Fibroblast of lung (primary cell): ENCODE measurements around the gene SH3RF1. TPM values are rescaled to one million over a fixed set of nuclear protein-coding genes. Genes with fewer than 3 reads are reported as not detected.

ENCODE experiments used
- DNase-seq, 2 donors: peaks; one replicate each; pipeline versions ENCODE4 v3.0.0 to v3.0.0-alpha.2; 2010; ENCODE audit warnings: low read depth in 2 of 2
- H2AFZ ChIP-seq: 2 replicates; pipeline ENCODE4 v1.5.1; 2012; ENCODE audit warnings: low read length, control low read depth, inconsistent platforms
- H3K27ac ChIP-seq: 2 replicates; pipeline ENCODE4 v1.5.1; 2011; ENCODE audit warnings: low read length, control low read depth; ENCODE audit not compliant: insufficient read depth
- H3K27me3 ChIP-seq: 2 replicates; pipeline ENCODE4 v1.5.1; 2011; ENCODE audit warnings: mild to moderate bottlenecking, low read length; ENCODE audit not compliant: control insufficient read depth, insufficient read depth
- H3K36me3 ChIP-seq: 2 replicates; pipeline ENCODE4 v1.5.1; 2011; ENCODE audit warnings: low read length; ENCODE audit not compliant: control insufficient read depth, insufficient read depth
- H3K4me1 ChIP-seq: 2 replicates; pipeline ENCODE4 v1.5.1; 2011; ENCODE audit warnings: low read length; ENCODE audit not compliant: control insufficient read depth, insufficient read depth; ENCODE audit errors: extremely low read depth
- H3K4me2 ChIP-seq: 2 replicates; pipeline ENCODE4 v1.5.1; 2011; ENCODE audit warnings: low read length, control low read depth; ENCODE audit not compliant: insufficient read depth; ENCODE audit errors: extremely low read depth
- H3K4me3 ChIP-seq, 4 experiments: fragments of 200-600 bp in 1 of 4; sonication (generic) in 1 of 4; replicated peaks in 1 of 4; 2 replicates each; pipeline ENCODE4 v1.5.1; 2011 to 2016; ENCODE audit warnings: low read length in 4 of 4, low read depth in 3 of 4, mild to moderate bottlenecking in 3 of 4, control low read depth in 2 of 4, inconsistent platforms in 1 of 4, mixed read lengths in 1 of 4; ENCODE audit not compliant: insufficient read depth in 1 of 4; ENCODE audit errors: control extremely low read depth in 1 of 4
- H3K79me2 ChIP-seq: 2 replicates; pipeline ENCODE4 v1.5.1; 2012; ENCODE audit warnings: mild to moderate bottlenecking, low read length, inconsistent platforms; ENCODE audit not compliant: control insufficient read depth, insufficient read depth
- H3K9ac ChIP-seq: 2 replicates; pipeline ENCODE4 v1.5.1; 2011; ENCODE audit warnings: mild to moderate bottlenecking, low read length, control low read depth; ENCODE audit not compliant: insufficient read depth
- H3K9me3 ChIP-seq: 2 replicates; pipeline ENCODE4 v1.5.1; 2012; ENCODE audit warnings: low read depth, low read length; ENCODE audit not compliant: control insufficient read depth, insufficient read depth
- H4K20me1 ChIP-seq: 2 replicates; pipeline ENCODE4 v1.5.1; 2011; ENCODE audit warnings: low read length; ENCODE audit not compliant: control insufficient read depth, insufficient read depth; ENCODE audit errors: extremely low read depth
- EZH2 ChIP-seq: IDR thresholded peaks from 2 replicates; pipeline ENCODE4 v1.5.1; 2012; ENCODE audit warnings: low read length, control low read depth, mild to moderate bottlenecking; ENCODE audit errors: missing control alignments
- polyA plus RNA-seq, 2 donors: library from polyadenylated mRNA; depleted of rRNA in 1 of 2; stranded (reverse) in 1 of 2; unstranded in 1 of 2; fragments of >200 nt; gene quantifications; 2 replicates each; pipeline ENCODE4 v1.2.1, GENCODE V29; 2011 to 2012; ENCODE audit warnings: missing spikeins in 1 of 2
- total RNA-seq: library from RNA; depleted of rRNA; stranded (reverse); fragments of >200 nt; gene quantifications from 2 replicates; pipeline ENCODE4 v1.2.1, GENCODE V29; 2014
- TF ChIP-seq, protein P1 (sequence below), 2 donors: IDR thresholded peaks in 1 of 2; conservative IDR thresholded peaks in 1 of 2; 1 replicate in 1 of 2; 2 replicates in 1 of 2; pipeline ENCODE4 v1.5.1; 2011 to 2012; ENCODE audit warnings: low read length in 2 of 2, control low read depth in 1 of 2, inconsistent platforms in 1 of 2, low read depth in 1 of 2, mild to moderate bottlenecking in 1 of 2

The SH3RF1 gene
- total and polyA plus RNA-seq, 2 donors (not counting 1 experiment from before 2014, with no cell fraction given), result 13.0 to 18.8 TPM

DNA sequence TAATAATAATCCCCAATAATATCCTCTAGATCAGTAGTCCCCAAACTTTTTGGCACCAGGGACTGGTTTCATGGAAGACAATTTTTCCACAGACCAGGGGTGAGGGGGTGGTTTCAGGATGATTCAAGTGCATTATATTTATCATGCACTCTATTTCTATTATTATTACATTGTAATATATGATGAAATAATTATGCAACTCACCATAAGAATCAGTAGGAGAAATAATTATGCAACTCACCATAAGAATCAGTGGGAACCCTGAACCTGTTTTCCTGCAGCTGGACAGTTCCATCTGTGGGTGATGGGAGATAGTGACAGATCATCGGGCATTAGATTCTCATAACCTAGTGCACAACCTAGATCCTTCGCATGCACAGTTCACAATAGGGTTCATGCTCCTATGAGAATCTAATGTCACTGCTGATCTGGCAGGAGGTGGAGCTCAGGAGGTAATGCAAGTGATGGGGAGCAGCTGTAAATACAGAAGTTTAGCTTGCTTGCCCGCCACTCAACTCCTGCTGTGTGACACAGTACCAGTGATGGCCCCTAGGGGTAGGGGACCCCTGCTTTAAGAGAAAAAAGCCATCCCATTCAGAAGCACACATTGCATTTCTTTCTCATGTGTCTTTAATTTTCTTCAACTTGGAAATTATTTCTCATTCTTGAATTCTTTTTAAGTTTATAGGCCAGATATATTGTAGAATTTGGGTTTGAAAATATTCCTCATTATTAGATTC, 16.0 kb upstream of the SH3RF1 start:
- Histone ChIP-seq H3K9ac (no peak overlapping the region), H3K27me3 (no peaks in the 10 kb centered on the region), H4K20me1 (no peaks in the 10 kb centered on the region), H3K4me3 (no peak overlapping the region), H3K4me1 (peaks cover 5% of the 10 kb centered on the region), H3K27ac (no peak overlapping the region), H3K9me3 (no peaks in the 10 kb centered on the region), H3K4me2 (no peak overlapping the region), H2AFZ (no peak overlapping the region), H3K36me3 (no peaks in the 10 kb centered on the region), H3K79me2 (no peaks in the 10 kb centered on the region)
- DNase-seq, result peak in 1 of 2 donors; percentile 38
- no peak for TF ChIP-seq EZH2
- TF ChIP-seq, protein P1, sequence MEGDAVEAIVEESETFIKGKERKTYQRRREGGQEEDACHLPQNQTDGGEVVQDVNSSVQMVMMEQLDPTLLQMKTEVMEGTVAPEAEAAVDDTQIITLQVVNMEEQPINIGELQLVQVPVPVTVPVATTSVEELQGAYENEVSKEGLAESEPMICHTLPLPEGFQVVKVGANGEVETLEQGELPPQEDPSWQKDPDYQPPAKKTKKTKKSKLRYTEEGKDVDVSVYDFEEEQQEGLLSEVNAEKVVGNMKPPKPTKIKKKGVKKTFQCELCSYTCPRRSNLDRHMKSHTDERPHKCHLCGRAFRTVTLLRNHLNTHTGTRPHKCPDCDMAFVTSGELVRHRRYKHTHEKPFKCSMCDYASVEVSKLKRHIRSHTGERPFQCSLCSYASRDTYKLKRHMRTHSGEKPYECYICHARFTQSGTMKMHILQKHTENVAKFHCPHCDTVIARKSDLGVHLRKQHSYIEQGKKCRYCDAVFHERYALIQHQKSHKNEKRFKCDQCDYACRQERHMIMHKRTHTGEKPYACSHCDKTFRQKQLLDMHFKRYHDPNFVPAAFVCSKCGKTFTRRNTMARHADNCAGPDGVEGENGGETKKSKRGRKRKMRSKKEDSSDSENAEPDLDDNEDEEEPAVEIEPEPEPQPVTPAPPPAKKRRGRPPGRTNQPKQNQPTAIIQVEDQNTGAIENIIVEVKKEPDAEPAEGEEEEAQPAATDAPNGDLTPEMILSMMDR (conservative IDR thresholded peaks at IDR 0.05 in 1 of 2, IDR thresholded peaks at IDR 0.05 in 1 of 2; ENCODE audit: low read depth in 1 of 2, low read length in 2 of 2), result peak in 1 of 2 donors; percentile 4

- H3K4me1 ChIP-seq, result peaks cover 5% of the 10 kb centered on the region
- H3K79me2 ChIP-seq, result no peaks in the 10 kb centered on the region
- H3K36me3 ChIP-seq, result no peaks in the 10 kb centered on the region
- H3K27ac ChIP-seq, result peak overlapping the region; percentile 8
- no peak overlapping the region for H3K4me3 ChIP-seq
- no peak overlapping the region for H3K9ac ChIP-seq
- H3K9me3 ChIP-seq, result no peaks in the 10 kb centered on the region
- no peak overlapping the region for H2AFZ ChIP-seq
- H3K4me2 ChIP-seq, result peak overlapping the region; percentile 76
- H4K20me1 ChIP-seq, result no peaks in the 10 kb centered on the region
- H3K27me3 ChIP-seq, result no peaks in the 10 kb centered on the region
- peak; percentile 86 to 98 for DNase-seq
- no peak for TF ChIP-seq EZH2
- TF ChIP-seq, protein P1 (conservative IDR thresholded peaks at IDR 0.05 in 1 of 2, IDR thresholded peaks at IDR 0.05 in 1 of 2; ENCODE audit: low read depth in 1 of 2, low read length in 2 of 2), result no peak
These were observed 12.4 kb upstream of the SH3RF1 start for GRCh38 chr4:169283114-169283509.

DNA sequence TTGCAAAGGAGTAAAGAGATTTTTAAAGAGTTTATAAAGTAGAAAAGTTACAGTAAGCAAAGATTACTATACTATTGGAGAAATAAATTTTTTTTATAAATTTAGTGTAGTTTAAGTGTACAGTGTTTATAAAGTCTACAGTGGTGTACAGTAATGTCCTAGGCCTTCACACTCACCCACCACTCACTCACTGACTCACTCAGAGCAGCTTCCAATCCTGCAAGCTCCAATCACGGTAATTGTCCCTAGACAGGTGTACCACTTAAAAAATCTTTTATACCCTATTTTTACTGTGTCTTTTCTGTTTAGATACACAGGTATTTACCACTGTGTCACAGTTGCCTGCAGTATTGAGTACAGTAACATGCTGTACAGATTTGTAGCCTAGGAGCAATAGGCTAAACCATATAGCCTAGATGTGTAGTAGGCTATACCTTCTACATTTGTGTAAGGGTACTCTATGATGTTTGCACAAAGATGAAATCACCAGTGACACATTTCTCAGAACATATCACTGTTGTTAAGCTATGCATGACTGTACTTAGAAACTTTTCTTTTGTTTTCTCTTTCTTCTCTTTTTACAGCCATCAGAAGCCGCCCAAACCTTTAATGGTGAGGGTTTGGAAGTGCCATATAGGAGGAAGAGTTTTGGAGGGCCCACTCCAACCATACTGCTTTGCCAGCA, 11.8 kb upstream of the SH3RF1 start:
- Histone ChIP-seq H3K27ac (peak overlapping the region; percentile 8), H3K4me1 (peaks cover 5% of the 10 kb centered on the region), H4K20me1 (no peaks in the 10 kb centered on the region), H3K36me3 (no peaks in the 10 kb centered on the region), H3K4me2 (peak overlapping the region; percentile 76), H3K27me3 (no peaks in the 10 kb centered on the region), H3K9ac (no peak overlapping the region), H3K4me3 (no peak overlapping the region), H3K9me3 (no peaks in the 10 kb centered on the region), H3K79me2 (no peaks in the 10 kb centered on the region), H2AFZ (no peak overlapping the region)
- TF ChIP-seq, protein P1 (conservative IDR thresholded peaks at IDR 0.05 in 1 of 2, IDR thresholded peaks at IDR 0.05 in 1 of 2; ENCODE audit: low read depth in 1 of 2, low read length in 2 of 2), result no peak
- no peak for TF ChIP-seq EZH2
- no peak for DNase-seq
